ENCODE data around the gene HMGCLL1. TPM values are rescaled to one million over a fixed set of nuclear protein-coding genes. Genes with fewer than 3 reads are reported as not detected.

HMGCLL1 gene
- total RNA-seq, 6 experiments from 2014 or later = 0.13 to 0.72 (median 0.36) TPM

GRCh38 chr6:55604021-55604420, 25.0 kb upstream of the HMGCLL1 start:
- DNase-seq (no peak), ATAC-seq (no peak)
- Histone ChIP-seq H3K27me3 (no peaks in the 10 kb centered on the region), H3K27ac (no peak overlapping the region), H3K4me1 (no peaks in the 10 kb centered on the region), H3K9me3 (no peaks in the 10 kb centered on the region), H3K4me3 (no peak overlapping the region), H3K36me3 (no peaks in the 10 kb centered on the region)
- intact Hi-C loops (cut with DNase I) = no loop called here
- TF ChIP-seq CTCF (IDR thresholded peaks at IDR 0.05) = no peak
- no peak for TF ChIP-seq POLR2A (IDR thresholded peaks at IDR 0.05)

- Histone ChIP-seq H3K27me3 (no peaks in the 10 kb centered on the region), H3K36me3 (no peaks in the 10 kb centered on the region), H3K4me3 (no peak overlapping the region), H3K27ac (no peak overlapping the region), H3K9me3 (no peaks in the 10 kb centered on the region), H3K4me1 (no peaks in the 10 kb centered on the region)
- WGBS (ENCODE audit: insufficient coverage, low coverage, low lambda C conversion rate, missing lambda C conversion rate) = 48% methylated on average over 2 of the region's 2 CpGs
- TF ChIP-seq POLR2A (IDR thresholded peaks at IDR 0.05) (no peak), CTCF (IDR thresholded peaks at IDR 0.05) (no peak)
- no peak for DNase-seq
- intact Hi-C loops (cut with DNase I) = no loop called here
- no peak for ATAC-seq
These were observed 22.1 kb upstream of the HMGCLL1 start for GRCh38 chr6:55601120-55601519.

GRCh38 chr6:55594442-55594841, 15.4 kb upstream of the HMGCLL1 start:
- WGBS (ENCODE audit: insufficient coverage, low coverage, low lambda C conversion rate, missing lambda C conversion rate) = 10% methylated on average over 2 of the region's 2 CpGs
- no peak overlapping the region for H3K27ac ChIP-seq
- H3K4me1 ChIP-seq = no peaks in the 10 kb centered on the region
- H3K36me3 ChIP-seq = no peaks in the 10 kb centered on the region
- TF ChIP-seq POLR2A (IDR thresholded peaks at IDR 0.05) (no peak), CTCF (IDR thresholded peaks at IDR 0.05) (no peak)
- no peaks in the 10 kb centered on the region for H3K9me3 ChIP-seq
- intact Hi-C loops (cut with DNase I) = no loop called here
- no peak for DNase-seq
- no peaks in the 10 kb centered on the region for H3K27me3 ChIP-seq
- no peak overlapping the region for H3K4me3 ChIP-seq
- no peak for ATAC-seq

- H3K36me3 ChIP-seq = no peaks in the 10 kb centered on the region
- H3K27ac ChIP-seq = no peak overlapping the region
- no peak for ATAC-seq
- no peaks in the 10 kb centered on the region for H3K4me1 ChIP-seq
- no peak for DNase-seq
- TF ChIP-seq CTCF (IDR thresholded peaks at IDR 0.05) (no peak), POLR2A (IDR thresholded peaks at IDR 0.05) (no peak)
- intact Hi-C loops (cut with DNase I) = no loop called here
- no peaks in the 10 kb centered on the region for H3K9me3 ChIP-seq
- H3K27me3 ChIP-seq = no peaks in the 10 kb centered on the region
- no peak overlapping the region for H3K4me3 ChIP-seq
These were observed 5.8 kb upstream of the HMGCLL1 start for GRCh38 chr6:55584654-55585354.

- Histone ChIP-seq H3K9me3 (peaks cover 0 to 4% (median 0%) of the 10 kb centered on the region in 4 donors), H3K4me1 (no peaks in the 10 kb centered on the region), H3K27me3 (no peaks in the 10 kb centered on the region), H3K4me3 (no peak overlapping the region), H3K27ac (no peak overlapping the region), H3K36me3 (no peaks in the 10 kb centered on the region)
- TF ChIP-seq CTCF (IDR thresholded peaks at IDR 0.05) = no peak
- no peak for TF ChIP-seq POLR2A (IDR thresholded peaks at IDR 0.05)
- 41% methylated on average over 3 of the region's 3 CpGs for WGBS (ENCODE audit: insufficient coverage, low coverage, low lambda C conversion rate, missing lambda C conversion rate)
- ATAC-seq (no peak), DNase-seq (no peak)
- intact Hi-C loops (cut with DNase I) = no loop called here
These were observed 2.2 kb downstream of the HMGCLL1 start for GRCh38 chr6:55576811-55577210.

All from right lobe of liver (tissue), 6 donors.